ENCODE measurements around the gene MRAP2.

DNA sequence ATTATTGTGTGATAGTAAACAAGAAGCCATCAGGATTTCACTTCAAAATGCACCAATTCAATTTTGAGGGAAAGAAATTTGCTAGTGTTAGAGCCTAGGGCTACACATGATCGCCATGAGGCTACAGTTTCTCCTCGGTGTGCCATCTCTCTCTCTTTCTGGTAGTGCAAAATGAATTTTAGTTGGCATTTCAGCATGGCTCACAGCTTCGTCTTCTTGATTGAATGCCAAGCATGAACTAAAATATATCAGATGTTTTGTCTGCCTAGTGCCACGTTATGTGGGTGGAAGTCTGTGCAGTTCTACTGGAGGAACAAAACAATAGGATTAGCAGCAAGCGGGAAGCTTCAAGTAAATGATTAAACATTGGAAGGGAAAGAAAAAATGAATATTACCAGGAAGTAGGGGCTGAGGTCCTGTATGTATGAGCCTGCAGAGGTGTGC is 6.8 kb upstream of the MRAP2 start:
- TF ChIP-seq, protein P1, sequence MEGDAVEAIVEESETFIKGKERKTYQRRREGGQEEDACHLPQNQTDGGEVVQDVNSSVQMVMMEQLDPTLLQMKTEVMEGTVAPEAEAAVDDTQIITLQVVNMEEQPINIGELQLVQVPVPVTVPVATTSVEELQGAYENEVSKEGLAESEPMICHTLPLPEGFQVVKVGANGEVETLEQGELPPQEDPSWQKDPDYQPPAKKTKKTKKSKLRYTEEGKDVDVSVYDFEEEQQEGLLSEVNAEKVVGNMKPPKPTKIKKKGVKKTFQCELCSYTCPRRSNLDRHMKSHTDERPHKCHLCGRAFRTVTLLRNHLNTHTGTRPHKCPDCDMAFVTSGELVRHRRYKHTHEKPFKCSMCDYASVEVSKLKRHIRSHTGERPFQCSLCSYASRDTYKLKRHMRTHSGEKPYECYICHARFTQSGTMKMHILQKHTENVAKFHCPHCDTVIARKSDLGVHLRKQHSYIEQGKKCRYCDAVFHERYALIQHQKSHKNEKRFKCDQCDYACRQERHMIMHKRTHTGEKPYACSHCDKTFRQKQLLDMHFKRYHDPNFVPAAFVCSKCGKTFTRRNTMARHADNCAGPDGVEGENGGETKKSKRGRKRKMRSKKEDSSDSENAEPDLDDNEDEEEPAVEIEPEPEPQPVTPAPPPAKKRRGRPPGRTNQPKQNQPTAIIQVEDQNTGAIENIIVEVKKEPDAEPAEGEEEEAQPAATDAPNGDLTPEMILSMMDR (conservative IDR thresholded peaks at IDR 0.05 in 1 of 2, IDR thresholded peaks at IDR 0.05 in 1 of 2; ENCODE audit: low read depth in 1 of 2, low read length in 2 of 2): no peak
- TF ChIP-seq EZH2 (IDR thresholded peaks at IDR 0.05; ENCODE audit: low read length, missing control alignments): no peak
